ENCODE results near the gene ZNF280C. TPM values are rescaled to one million over a fixed set of nuclear protein-coding genes. Genes with fewer than 3 reads are reported as not detected.
A peak's percentile ranks its signal among the peaks of the same experiment; 100 is the strongest.
"Not testable (repeated sequence)": the region's sequence is repeated elsewhere in the genome, so short reads cannot be mapped to it uniquely, and the experiment has no call there.

Gene ZNF280C
- total RNA-seq, 1 donor from 2014 or later: 6.1 TPM

DNA sequence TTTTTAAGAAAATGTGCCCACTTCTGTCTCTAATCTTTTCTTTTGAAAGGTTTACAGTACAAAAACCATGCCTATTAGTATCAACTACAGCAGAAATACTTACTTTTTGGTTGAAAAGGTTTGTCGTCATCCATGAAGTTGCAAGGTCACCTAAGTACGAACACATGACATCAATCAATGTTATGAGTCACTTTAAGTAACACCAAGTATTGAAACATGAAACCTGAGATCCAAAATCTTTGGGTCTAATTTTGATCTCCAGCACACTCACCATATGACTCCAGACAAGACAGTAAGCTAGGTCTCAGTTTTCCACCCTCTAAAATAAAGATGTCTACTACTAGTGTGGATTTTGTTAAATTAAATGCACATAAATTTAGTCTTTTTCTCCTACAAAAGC, 8.4 kb downstream of the ZNF280C start:
- DNase-seq: no peak

DNA sequence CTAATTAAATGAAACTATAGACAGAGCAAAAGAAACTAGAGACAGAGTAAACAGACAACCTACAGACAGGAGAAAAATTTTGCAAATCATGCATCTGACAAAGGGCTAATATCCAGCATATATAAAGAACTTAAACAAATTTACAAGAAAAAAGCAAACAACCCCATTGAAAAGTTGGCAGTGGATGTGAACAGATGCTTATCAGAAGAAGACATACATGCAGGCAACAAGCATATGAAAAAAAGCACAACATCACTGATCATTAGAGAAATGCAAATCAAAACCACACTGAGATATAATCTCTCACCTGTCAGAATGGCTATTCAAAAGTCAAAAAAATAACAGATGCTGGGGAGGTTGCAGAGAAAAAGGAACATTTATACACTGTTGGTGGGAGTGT, 14.8 kb downstream of the ZNF280C start:
- no peak for DNase-seq

DNA sequence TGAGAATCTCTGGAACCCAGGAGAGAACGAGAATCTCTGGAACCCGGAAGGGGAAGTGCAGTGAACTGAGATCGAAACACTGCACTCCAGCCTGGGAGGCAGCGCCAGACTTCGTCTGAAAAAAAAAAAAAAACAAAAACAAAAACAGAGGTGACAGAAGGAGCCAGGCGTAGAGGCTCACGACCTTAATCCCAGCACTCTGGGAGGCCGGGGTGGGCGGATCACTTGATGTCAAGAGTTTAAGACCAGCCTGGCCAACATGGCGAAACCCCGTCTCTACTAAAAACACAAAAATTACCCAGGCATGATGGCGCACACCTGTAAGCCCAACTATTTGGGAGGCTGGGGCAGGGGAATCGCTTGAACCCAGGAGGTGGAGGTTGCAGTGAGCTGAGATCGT, 17.0 kb downstream of the ZNF280C start:
- no peak for DNase-seq

- peak; percentile 13 for DNase-seq
Measured at GRCh38 chrX:130247996-130248395, 20.7 kb downstream of the ZNF280C start.

GRCh38 chrX:130246084-130246483, 22.6 kb downstream of the ZNF280C start:
- DNase-seq: no peak

GRCh38 chrX:130245441-130245840, 23.3 kb downstream of the ZNF280C start:
- DNase-seq: no peak

DNA sequence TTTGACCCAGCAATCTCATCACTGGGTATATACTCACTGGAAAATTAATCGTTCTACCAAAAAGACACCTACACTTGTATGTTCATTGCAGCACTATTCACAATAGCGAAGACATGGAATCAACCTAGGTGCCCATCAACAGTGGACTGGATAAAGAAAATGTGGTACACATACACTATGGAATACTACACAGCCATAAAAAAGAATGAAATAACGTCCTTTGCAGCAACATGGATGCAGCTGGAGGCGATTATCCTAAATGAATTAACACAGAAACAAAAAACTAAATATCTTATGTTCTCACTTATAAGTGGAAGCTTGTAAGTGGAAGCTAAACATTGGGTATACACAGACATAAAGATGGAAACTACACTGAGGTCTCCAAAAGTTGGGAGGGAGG, 37.5 kb downstream of the ZNF280C start:
- not testable (repeated sequence) for DNase-seq

DNA sequence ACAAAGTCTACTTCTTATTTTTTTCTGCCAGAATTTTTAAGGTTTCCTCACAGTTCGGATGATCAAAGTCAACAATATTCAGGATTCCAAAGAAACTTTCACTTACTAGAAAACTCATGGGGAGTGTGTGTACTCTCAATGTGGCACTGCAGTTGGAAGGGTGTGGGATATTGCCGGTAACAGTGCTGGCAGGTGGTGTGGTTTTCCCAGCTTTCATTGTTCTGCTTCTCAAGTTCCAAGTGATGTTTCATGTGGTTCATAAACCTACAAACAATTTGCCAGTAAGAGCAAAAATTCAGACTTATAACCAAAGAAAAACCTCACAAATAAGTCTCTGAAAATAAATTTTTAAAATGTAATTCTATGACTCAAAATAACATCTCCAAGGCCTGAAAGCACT, 39.8 kb downstream of the ZNF280C start:
- DNase-seq: no peak

- no peak for DNase-seq
Measured at GRCh38 chrX:130224810-130225209, 43.9 kb downstream of the ZNF280C start.

- DNase-seq: no peak
Measured at GRCh38 chrX:130216320-130216719, 52.4 kb downstream of the ZNF280C start.

DNA sequence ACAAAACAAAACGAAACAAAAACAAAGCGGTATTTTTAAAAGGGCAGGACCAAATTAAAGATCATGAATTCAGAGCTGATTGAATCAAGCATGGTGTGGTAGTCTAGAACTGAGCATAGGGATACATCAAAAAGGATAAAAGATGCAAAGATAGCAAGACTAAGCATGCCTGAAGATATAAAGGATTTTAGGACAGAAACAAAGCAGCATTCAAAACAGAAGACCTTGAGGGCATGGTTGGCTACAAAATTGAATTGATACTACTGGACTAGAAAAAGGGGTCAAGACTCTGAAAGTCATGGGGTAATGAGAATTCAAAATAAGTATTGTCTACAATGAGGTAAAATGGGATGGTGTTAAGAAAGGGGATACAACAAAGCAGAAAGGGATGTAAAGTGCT, 55.3 kb downstream of the ZNF280C start:
- DNase-seq: no peak

GRCh38 chrX:130212371-130212770, 56.3 kb downstream of the ZNF280C start:
- DNase-seq: no peak

DNA sequence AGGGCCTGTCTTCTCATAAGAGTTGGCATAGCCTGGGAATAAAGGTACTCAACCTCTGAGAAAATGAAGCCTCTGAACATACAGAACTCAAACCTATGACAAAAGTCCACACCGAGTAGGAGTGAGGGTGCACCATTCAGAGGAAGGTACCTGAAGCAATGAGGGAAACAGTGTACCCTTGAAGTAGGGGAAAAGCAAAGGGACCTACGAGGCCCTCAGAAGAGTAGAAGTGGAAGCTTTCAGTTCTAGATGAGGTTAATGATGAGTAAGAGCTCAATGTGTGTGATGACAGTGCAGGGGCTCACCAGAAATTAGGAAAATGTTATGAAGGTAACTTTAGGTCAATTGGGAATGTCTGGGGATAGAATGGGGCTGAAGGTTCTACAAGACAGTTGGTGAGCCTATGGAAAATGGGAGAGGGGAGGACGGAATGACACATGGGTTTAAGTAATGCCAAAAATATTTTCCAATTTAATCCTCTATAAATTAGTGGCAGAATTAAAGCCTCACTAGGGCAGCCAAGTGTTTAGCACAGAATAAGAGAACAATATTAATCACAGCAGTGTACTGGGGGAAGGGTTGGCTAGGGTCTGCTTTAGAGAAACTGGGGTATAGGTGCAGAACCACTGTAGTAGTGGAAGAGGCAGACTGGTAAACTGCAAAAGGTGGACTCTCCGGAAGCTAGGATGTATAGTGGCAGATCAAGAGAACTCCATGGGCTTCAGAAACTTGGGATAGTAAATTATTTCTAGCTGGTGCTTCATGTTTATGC, 57.1 kb downstream of the ZNF280C start:
- no peak for DNase-seq

DNA sequence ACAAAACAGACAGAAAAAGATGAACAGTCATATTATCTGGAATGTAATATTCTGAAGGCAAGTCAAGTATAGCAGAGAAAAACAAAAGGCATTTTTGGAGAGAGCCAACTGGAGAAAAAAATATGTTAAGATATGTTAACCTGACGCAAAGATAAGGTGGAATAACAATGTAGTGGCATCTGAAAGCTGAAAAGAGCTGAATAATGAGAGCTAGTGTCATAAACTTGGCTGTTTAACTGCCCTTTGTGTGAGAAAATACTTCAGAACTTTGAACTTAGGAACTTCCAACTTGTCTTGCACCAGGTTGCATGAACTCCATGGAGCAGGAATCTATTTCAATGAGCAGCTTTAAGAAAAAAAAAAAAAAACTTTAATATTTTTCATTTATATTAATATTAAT, 64.1 kb downstream of the ZNF280C start:
- no peak for DNase-seq

DNA sequence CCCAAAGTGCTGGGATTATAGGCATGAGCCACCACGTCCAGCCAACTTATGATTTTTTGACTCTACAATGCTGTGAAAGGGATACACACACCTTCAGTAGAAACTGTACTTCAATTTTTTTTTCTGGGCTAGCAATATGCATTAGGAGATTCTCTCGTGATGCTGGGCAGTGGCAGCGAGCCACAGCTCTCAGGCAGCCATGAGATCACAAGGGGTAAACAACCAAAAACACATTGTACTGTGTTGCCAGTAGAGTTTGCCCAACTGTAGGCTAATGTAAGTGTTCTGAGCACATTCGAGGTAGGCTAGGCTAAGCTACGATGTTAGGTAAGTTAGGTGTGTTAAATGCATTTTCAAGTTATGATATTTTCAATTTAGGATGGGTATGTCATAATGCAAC, 71.2 kb downstream of the ZNF280C start:
- no peak for DNase-seq

DNA sequence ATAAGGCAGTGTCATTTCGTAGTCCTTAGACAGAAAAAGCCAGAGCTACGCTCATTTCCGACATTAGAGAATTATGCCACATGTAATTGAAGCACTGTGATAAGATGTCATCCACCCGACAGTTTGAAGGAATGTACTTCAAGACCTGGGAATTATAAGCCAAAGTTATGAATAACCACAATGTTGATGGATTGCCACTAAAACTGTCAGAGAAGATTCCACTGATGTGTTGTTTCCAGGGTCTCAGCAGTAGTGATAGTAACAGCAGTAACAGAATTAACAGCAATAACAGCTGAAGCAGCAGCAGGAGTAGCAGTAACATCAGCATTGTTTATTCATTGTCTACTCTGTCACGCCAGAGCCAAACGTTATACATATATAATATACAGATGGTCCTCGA, 72.2 kb downstream of the ZNF280C start:
- no peak for DNase-seq

GRCh38 chrX:130190801-130191200, 77.9 kb downstream of the ZNF280C start:
- no peak for DNase-seq

DNA sequence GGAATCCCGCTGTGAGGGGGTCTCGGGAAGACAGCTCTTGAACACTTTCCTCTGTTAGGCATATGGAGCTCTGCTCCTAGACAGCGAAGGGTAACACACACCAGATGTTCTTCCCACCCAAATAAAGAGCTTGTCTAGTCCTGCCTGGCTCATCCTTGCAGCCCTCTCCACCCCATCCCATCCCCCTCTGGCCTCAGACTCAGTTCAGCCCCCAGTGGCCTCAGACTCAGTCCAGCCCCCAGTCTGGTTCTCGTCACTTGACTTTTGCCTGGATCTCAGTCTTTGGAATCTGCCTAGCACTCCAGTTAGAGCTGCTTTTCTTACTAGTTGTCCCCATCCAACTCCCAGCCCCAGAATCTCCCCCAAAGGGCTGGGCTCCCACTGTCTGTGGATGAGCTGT, 82.0 kb downstream of the ZNF280C start:
- DNase-seq: peak; percentile 59

GRCh38 chrX:130184857-130185256, 83.8 kb downstream of the ZNF280C start:
- no peak for DNase-seq

GRCh38 chrX:130184168-130184567, 84.5 kb downstream of the ZNF280C start:
- DNase-seq: no peak

- no peak for DNase-seq
Measured at GRCh38 chrX:130179579-130180215, 89.0 kb downstream of the ZNF280C start.

DNA sequence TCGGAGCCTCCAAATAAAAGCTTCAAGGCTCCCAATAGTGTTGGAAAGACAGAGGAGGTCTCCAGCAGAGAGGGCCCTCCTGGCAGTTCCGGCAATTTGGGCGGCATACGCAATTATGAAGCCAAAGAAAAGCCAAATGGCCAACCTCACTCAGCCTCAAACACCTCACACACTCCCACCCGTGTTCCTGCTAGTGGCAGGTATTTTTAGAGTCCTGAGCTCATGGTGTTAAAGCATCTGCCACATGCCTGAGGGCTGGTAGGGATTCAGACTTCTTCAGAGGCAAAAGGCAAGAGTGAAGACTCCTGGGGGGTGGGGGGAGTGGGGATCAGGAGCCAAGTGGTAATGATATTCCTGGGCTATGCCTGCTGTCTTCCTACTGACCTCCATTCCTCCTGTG, 89.5 kb downstream of the ZNF280C start:
- DNase-seq: no peak

DNA sequence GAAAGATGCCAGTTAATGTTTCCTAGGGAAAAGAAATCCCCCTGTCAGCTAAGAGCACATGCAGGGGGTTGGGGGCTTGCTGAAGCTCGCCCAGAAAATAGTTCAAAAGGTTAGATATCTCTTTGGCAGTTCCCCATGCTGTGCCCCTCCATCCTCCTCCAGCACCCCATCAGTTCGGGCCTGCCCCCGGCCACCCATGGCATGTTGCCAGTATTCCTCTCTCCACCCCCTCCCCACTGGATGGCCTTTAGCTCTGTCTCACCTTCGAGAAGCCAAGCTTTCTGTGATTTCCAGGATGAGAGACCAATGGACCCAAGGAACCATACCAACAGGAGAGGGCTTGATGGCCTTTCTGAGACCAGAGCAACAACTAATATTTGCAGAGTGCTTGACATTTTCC, 91.8 kb downstream of the ZNF280C start:
- DNase-seq: no peak

DNA sequence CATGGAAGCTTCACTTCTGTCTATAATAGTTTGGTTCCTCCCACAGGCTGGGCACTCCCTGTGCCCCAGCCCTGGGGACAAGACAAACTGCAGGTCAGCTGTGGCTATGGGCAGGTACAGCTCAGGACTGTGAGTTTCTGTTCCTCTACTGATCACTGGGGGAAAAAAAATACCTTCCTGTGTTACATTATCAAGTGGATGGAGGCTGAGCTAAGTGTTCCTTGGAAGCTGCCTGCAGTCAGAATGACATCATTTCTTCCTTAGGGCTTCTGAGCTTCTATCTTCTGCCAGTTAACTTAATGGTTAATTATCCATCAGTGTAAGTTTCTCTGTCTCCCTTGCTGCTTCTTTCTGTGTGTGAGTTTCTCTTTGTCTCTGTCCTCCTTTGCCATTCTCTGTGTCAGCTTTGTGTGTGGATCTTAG, 92.3 kb downstream of the ZNF280C start:
- DNase-seq: no peak
